ENCODE results near the gene NXPH1.

GRCh38 chr7:8408871-8409270 lies 24.5 kb upstream of the NXPH1 start:
- TF ChIP-seq EZH2 (IDR thresholded peaks at IDR 0.05; ENCODE audit: insufficient read depth, poor library complexity, severe bottlenecking): no peak
- TF ChIP-seq EZH2phosphoT487 (IDR thresholded peaks at IDR 0.05; ENCODE audit: insufficient read depth, low read depth): no peak
